GM19397 (cell line): ENCODE data around the gene G3BP2.
A peak's percentile ranks its signal among the peaks of the same experiment; 100 is the strongest.
"Not testable (repeated sequence)": the region's sequence is repeated elsewhere in the genome, so short reads cannot be mapped to it uniquely, and the experiment has no call there.

Experiments
- ATAC-seq: cut with Tn5 transposase; IDR thresholded peaks from one replicate; pipeline ENCODE4 v1.9.1; 2021; ENCODE audit warnings: mild to moderate bottlenecking, moderate library complexity; ENCODE audit not compliant: unreplicated experiment

The G3BP2 gene

GRCh38 chr4:75685546-75686189, 12.5 kb upstream of the G3BP2 start:
- ATAC-seq, result no peak

- no peak for ATAC-seq
Measured at GRCh38 chr4:75683482-75684155, 10.4 kb upstream of the G3BP2 start.

DNA sequence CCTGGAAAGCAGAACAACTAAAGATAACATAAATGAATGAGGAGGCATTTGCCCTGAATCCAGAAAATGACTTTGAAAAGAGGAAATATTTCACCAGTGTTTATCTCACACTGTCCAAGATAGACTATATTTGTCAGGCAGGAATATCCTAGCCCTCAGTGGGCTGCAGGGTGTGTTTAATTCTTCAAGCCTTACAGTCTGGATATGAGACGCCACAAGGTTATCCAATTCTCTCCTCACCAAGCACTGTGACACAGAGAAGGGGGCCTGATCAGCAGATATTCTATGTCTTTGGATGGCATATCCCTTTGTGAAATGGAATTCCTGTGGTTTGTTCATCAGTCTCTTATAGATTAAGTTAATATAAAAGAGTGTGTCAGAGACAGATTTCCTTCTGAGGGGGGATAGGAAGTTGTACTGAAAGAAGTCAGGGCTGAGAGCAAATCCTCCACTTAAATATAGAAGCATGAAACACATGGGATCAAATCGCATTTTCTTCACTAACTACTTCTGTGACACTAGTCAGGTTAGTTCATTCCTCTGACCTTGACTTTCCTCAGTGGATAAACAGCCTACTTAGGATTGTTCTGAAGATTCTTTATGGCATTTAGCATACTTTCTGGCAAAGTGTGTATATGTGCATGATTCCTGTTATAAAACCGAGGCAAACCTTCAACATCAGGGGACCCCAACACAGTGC, 6.8 kb upstream of the G3BP2 start:
- ATAC-seq, result no peak

DNA sequence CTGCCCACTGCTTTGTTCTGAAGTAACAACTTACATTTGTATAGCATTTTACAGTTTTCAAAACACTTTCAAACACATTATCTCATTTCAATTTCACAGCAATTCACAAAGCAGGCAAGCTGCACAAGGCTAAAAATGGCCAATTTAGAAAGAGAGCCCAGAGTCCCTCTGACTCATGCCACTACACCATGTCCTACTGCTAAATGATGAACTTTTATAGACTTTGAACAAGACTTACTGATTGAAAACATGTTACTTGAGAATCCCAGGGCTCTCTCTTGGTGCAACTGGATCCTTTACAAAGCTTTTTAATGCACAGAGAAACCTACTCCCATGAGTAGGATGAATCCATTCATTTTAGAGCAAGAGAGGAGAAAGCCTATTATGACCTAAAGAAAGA, 5.8 kb upstream of the G3BP2 start:
- ATAC-seq, result no peak

GRCh38 chr4:75678473-75678872, 5.3 kb upstream of the G3BP2 start:
- ATAC-seq, result no peak

DNA sequence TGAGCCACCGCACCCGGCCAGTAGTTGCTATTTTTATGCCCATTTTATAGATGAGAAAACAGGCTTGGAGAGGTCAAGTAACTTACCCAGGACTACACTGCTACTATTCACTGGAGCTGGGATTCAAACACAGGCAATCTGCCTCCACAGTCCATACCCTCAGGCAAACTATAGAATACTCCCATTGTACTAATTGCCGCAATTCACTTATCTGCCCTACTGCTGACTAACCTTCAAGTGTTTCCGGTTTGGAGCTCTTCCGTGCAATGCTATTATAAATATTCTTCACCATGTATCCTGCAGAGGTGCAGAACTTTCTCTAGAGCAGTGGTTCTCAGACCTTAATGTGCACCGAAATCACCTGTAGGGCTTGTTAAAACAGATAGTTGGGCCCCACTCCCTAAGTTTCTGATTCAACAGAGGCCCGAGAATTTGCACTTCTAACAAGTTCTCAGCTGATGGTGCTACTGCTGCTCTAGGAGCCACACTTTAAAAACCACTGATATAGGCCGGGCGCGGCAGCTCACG, 1.9 kb upstream of the G3BP2 start:
- no peak for ATAC-seq

DNA sequence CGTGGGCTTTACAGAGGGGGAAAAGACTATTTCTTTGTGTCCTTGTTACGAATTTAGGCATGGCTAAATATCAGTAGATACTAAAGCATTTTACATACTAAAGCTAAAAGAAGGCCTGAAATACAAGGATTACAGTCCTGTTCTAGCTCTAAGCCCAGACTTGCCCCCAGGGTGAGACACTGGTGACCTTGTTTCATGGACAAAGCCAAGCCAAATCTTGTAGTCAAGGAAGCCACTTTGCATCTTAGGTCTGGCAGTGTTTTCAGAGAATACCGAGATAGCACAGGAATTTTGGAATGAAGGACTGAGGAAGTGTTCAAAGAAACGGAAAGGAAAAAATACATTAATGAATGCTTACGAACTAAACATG, 733 bp upstream of the G3BP2 start:
- no peak for ATAC-seq

GRCh38 chr4:75672461-75673026, 667 bp downstream of the G3BP2 start:
- peak; percentile 19 for ATAC-seq

GRCh38 chr4:75671802-75672421, 1.3 kb downstream of the G3BP2 start:
- no peak for ATAC-seq

DNA sequence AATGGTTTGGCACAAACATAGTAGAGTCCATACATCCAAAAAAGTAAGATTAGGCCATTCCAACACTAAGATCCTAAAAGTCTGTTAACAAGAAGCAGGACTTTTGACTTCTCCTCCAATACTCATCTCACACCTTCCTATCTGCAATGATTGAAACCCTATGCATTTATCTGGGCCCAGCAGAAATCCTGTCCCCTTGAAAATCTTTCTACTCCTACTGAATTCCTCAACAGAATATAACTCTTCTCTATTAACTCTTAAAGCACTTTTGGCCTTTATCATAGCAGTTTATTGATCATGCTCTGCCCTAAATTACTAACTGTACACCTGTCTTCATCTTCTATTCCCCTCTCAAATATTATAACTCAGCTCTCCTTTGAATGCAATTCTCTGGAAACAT, 4.6 kb downstream of the G3BP2 start:
- no peak for ATAC-seq

- ATAC-seq, result not testable (repeated sequence)
Measured at GRCh38 chr4:75667636-75668035, 5.6 kb downstream of the G3BP2 start.

- ATAC-seq, result no peak
Measured at GRCh38 chr4:75666299-75666698, 6.9 kb downstream of the G3BP2 start.

- not testable (repeated sequence) for ATAC-seq
Measured at GRCh38 chr4:75664604-75665003, 8.6 kb downstream of the G3BP2 start.

- no peak for ATAC-seq
Measured at GRCh38 chr4:75662626-75663025, 10.6 kb downstream of the G3BP2 start.

DNA sequence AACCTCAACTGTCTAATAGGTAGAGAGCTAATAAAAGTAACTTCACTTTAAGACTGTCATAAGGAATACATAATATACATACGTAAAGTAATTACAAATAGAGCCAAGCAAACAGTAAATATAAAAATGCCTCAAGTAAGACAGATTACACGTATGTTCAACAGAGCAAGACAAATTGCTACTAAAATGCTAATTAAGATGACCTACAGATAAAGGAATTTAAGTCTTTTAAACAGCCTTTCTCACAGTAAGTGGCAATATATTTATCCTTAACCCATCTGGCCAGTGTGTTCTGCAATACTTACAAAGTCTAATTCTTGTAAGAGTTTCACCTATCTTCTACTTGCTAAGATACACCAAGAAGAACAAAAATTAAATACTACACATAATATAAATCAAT, 12.7 kb downstream of the G3BP2 start:
- ATAC-seq, result no peak

- no peak for ATAC-seq
Measured at GRCh38 chr4:75659512-75660031, 13.6 kb downstream of the G3BP2 start.

- no peak for ATAC-seq
Measured at GRCh38 chr4:75658876-75659275, 14.3 kb downstream of the G3BP2 start.

- no peak for ATAC-seq
Measured at GRCh38 chr4:75655562-75655961, 17.6 kb downstream of the G3BP2 start.

DNA sequence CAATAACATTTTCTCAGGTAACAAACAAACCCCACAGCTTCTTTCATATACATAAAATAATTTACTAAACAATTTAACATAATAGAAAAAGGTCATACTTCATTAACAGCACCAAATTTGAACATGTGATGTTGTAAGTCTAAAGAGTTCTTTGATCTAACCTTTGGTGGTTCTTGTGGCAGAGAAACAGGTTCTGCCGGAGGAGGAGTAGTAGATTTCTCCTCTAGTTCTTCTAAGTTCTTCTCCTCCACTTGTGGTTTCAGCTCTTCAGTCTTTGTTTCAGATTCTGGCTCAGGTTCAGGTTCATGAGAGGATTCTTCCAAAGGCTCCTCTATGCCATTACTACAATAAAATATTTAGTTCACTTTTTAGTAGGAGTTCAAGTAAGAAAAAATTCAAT, 18.3 kb downstream of the G3BP2 start:
- no peak for ATAC-seq

GRCh38 chr4:75653845-75654503, 19.2 kb downstream of the G3BP2 start:
- ATAC-seq, result no peak
